ENCODE results near the gene LY6G6F.

Gene LY6G6F

GRCh38 chr6:31725502-31726350, 19.1 kb downstream of the LY6G6F start:
- no peak for DNase-seq

DNA sequence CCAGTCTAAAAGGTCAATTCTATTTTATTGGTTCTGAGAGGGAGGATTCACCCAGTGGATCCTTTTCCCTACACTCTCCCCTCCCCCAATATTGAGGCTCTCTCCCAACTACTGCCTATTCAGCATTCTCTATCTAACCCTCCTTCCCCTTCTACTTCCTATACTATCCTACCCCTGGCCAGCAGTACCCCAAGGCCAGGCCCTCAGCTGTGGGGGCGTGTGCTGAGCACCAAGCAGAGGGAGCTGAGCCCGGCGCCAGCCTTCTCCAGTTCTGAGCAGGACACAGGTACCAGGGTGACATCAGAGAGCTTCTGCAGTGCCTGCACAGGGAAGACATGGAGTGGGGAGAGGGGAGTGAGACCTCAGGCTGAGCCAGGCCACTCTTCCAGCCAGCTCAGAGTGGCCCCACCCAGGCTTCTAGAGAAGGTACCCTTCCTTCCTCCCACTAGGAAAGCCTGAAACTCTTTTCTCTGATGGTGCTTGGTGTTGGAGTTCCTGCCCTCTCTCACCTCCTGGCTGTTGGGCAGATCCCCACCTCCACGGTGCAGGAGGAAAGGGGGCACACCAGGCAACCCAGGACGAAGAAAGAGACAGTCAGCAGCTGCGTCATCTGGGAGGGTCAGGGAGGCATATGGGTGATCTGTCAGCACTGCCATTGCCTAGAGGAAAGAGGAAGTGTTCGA, 20.5 kb downstream of the LY6G6F start:
- no peak for DNase-seq

DNA sequence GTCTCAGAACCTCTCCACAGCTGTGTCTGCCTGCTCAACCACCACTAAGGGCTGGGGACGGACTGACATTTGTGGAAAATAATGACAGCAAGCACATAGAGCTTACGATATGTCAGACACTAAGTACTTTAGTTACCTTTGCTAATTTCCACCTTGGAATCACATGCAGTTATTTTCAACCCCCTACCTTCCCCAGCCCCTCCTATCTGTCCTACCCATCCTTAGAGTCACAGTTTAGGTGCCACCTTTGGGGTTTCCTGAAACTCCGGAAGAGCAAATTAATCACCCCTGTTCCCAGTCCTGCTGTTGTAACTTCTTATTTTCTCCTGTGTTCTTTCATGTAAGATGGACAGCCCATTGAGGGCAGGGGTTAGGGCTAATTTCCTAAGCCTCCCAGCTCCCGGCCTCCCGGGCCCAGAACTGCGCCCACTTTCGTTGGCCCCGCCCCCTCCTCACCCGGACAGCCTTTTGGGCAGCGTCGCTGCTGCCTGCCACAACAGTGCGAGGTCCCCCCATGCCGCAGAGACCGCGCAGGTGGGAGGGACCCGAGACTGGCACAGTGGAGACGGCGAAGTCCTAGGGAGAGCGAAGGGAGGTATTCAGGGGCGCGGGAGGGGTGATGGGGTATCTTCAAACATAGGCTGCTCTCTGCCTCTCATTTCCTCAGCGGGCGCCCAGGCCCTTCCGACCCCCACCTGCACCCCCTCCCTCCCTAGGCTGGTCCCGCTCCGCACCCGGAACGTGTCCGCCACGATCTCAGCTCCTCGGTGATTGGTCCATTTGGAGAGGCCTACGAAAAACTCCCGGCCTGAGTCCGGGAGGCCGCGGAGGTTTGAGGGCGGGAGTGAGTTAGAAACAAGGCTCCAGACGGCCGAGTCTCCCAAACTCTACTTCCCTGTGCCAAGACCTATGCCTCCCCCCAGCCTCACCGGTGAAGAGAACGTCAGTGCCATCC, 21.3 kb downstream of the LY6G6F start:
- no peak for DNase-seq

DNA sequence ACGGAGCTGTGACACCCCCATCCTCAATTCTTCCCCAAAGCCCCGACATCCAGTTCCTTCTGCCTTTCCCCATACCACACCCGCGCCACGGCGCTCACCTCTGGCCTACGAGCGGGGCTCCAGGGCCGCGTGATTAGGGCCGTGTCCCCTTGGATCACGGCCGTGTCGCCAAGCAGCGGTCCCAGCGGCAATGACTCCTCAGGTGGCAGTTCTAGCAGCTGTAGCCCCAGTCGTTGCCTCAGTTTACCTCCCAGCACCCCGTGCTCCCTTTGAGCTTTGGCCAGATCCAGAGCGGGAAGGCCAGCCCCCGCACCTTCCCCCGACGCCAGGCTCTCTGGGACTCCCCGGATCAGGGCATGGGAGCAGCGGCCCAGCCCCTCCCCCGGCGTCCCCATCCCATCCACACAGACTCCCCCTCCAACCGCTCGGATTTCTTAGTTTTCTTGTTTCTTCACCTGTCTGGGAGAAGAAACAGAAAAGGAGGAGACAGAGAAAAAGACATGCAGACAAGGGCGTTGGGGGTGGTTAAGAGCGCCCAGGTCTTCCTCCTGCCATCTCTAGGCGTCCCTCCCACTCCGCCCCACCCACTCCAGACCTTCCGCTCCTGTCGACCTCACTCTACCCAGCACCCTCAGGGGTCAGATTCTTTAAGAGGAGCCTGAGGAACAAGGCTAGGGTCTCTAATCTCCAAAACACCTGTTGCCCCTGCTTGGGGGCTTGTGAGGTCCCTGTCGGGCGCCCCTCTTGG, 22.3 kb downstream of the LY6G6F start, which contains the start of gene DDAH2:
Gene DDAH2, minus strand, starts transcription at position 533 of the 748 bp plus-strand sequence. Its CDS starts 138 bp downstream, at position 395.
- DNase-seq: no peak

DNA sequence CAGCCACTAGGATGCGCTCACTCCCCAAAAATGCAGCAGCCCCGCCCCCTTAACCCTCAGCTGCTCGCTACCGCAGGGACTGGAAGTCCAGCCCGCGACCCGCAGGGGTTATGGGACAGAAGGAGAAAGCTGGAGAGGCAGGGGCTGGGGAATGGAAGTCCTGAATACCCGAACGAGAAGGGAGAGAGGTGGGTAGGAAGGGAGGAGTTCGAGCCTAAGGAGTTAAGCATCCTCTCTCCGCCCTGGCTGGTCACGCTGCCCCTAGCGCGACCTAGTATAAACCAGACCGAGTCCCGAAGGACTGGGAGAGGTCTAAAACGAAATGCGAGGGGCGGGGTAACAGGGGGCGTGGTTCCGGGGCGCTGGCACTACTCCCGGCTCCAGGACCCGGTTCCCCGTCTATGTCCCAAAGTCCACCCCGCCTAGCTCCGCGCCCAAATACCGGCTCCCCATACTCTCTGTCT, 22.9 kb downstream of the LY6G6F start:
- DNase-seq: peak; percentile 82

GRCh38 chr6:31729979-31730630, 23.4 kb downstream of the LY6G6F start:
- peak; percentile 70 for DNase-seq

DNA sequence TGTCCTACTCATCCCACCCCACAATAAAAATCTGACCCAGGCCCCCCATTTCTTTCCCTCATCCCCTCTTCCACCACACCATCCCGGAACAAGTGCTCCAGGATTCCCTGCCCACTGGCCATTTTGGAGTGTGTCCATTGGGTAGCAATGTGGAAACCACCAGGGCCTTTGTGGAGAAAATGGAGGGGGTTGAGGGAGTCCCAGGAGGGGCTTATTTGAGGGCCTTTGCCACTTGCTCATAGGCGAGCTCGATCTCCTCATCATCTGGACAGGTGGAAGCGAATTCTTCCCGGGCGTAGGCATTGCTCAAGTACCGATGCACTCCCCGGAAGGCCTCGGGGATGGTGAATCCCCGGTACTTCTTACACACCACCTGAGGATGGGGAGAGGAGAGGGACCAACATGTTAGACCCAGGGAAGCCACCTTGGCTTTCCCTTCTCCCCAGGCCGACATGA, 24.0 kb downstream of the LY6G6F start:
- DNase-seq: no peak

GRCh38 chr6:31732029-31732428, 25.4 kb downstream of the LY6G6F start:
- no peak for DNase-seq

DNA sequence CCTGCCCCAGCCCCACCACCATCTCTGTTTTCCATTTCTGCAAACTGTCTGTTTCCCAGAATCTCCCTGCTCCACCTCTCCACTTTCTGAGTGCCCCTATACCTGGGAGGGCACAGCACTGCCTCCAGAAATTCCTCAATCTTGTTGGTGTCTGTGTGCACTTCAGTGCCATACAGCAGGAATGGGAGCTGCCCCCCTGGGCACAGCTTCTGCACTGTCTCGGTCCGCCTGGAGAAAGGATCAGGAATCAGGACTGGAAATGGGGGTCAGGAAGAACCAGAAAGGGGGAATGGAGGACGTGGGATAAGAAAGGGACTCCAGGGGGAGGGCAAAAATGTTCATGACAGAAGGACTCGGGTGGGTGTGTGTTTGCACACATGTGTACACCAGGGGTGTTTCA, 27.1 kb downstream of the LY6G6F start:
- no peak for DNase-seq

- no peak for DNase-seq
Measured at GRCh38 chr6:31734247-31734820, 27.7 kb downstream of the LY6G6F start.

- no peak for DNase-seq
Measured at GRCh38 chr6:31734821-31735406, 28.2 kb downstream of the LY6G6F start.

DNA sequence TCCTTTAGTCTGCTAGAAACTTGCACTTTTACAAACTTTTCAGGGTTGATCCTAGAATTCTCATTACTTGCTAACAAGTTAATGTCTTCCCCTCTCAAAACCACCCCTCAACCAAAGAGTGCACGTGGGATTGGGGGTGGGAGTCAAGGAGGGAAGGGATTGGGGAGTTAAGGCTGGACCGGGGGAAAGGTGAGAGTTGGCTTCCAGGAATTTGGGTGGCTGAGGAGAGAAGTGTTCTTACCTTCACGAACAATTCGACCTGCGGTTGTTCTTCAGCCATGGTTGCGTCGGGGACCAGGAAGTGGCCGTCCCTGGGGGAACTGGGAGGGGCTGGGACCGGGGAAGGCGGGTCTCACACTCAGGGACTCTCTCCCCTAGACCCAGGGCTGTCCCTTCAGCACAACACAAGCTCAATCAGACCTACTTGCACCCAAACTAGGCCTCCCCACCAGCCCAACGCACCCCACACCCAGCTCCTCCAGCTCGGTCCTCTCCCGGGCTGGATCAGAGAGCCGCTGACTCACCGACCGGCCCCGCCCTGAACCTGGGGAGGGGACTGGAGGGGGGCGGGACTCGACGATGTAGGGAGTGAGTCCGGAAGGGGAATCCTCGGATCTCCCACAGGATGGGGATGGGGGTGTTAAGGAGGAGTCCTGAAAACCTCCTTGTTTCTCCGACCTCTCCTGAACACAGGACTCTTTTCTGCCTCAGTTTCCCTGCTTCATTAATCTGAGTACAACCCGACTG, 29.5 kb downstream of the LY6G6F start, which contains the start of gene CLIC1:
Gene CLIC1, minus strand, starts transcription at position 510 of the 747 bp plus-strand sequence. Its CDS starts 230 bp downstream, at position 280.
- DNase-seq: peak; percentile 70

- DNase-seq: no peak
Measured at GRCh38 chr6:31736768-31737314, 30.2 kb downstream of the LY6G6F start.

GRCh38 chr6:31737315-31737990, 30.8 kb downstream of the LY6G6F start:
- DNase-seq: no peak

GRCh38 chr6:31737991-31738979, 31.6 kb downstream of the LY6G6F start:
- DNase-seq: no peak

GRCh38 chr6:31739639-31740396, 33.2 kb downstream of the LY6G6F start, which contains the start of gene MSH5:
Gene MSH5 (plus strand): TSS chr6:31740005. CDS start chr6:31740467, 462 bp downstream.
- peak; percentile 98 for DNase-seq

All from NCI-H1105 treated with DMSO at 0.1 percent for 48 hours (cell line).